GM12872 (cell line): ENCODE data around the gene PMM2.

Experiments
- TF ChIP-seq, protein P1 (sequence below): IDR thresholded peaks from 3 replicates; pipeline ENCODE4 v1.5.1; 2011; ENCODE audit warnings: low read depth, mild to moderate bottlenecking, low read length, moderate library complexity; ENCODE audit not compliant: insufficient read depth

PMM2 gene

GRCh38 chr16:8882725-8883377 lies 85.2 kb downstream of the PMM2 start:
- TF ChIP-seq, protein P1, sequence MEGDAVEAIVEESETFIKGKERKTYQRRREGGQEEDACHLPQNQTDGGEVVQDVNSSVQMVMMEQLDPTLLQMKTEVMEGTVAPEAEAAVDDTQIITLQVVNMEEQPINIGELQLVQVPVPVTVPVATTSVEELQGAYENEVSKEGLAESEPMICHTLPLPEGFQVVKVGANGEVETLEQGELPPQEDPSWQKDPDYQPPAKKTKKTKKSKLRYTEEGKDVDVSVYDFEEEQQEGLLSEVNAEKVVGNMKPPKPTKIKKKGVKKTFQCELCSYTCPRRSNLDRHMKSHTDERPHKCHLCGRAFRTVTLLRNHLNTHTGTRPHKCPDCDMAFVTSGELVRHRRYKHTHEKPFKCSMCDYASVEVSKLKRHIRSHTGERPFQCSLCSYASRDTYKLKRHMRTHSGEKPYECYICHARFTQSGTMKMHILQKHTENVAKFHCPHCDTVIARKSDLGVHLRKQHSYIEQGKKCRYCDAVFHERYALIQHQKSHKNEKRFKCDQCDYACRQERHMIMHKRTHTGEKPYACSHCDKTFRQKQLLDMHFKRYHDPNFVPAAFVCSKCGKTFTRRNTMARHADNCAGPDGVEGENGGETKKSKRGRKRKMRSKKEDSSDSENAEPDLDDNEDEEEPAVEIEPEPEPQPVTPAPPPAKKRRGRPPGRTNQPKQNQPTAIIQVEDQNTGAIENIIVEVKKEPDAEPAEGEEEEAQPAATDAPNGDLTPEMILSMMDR: no peak

- TF ChIP-seq, protein P1: 0 out of 3 replicates have a peak, but pooled peaks have one; percentile 1
Observed at GRCh38 chr16:8885674-8886592, 88.3 kb downstream of the PMM2 start.

DNA sequence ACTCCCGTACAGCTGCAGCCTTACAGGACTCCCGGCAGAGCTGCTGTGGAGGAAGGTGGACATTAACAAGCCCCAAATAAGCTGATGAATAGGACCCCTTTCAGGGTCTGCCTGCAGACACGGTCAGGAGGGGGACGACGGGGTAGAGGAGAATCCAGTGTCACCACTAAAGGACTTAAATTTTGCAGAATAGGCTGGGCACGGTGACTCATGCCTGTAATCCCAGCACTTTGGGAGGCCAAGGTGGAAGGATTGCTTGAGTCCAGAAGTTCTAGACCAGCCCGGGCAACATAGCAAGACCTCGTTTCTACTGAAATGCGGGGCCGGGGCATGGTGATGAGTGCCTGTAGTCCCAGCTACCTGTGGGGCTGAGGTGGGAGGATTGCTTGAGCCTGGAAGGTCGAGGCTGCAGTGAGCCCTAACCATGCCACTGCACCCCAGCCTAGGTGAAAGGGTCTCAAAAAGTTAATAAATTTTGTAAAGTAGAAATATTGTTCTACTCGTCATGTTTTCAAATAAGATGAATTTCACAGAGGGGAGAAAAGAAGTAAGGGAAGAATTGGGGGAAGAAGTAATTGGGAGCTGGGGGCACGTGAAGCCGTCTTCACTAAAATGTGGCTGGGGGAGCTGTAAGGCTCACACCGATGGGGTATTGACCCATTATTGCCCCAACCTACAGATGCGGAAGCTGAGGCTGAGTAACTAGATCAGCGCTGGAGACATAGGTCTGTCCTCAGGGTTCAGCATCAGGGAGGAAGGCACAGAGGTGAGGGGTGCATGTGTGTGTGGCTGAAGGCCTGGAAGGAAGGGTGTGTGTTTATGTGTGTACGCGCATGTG lies 89.2 kb downstream of the PMM2 start:
- TF ChIP-seq, protein P1: no peak

DNA sequence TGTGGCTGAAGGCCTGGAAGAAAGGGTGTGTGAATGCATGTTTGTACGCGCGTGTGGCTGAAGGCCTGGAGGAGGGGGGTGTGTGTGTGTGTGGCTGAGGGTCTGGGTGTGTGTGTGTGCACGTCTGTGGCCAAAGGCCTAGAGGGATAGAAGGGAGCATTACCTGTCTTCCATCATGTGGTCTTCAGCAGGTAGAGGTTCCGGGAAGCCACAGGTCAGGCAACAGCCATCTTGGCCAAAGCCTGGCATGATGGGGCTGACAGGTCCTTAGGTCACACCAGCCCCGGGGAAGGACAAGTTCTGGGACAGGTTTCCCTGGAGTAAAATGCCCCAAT lies 89.8 kb downstream of the PMM2 start:
- TF ChIP-seq, protein P1: no peak

DNA sequence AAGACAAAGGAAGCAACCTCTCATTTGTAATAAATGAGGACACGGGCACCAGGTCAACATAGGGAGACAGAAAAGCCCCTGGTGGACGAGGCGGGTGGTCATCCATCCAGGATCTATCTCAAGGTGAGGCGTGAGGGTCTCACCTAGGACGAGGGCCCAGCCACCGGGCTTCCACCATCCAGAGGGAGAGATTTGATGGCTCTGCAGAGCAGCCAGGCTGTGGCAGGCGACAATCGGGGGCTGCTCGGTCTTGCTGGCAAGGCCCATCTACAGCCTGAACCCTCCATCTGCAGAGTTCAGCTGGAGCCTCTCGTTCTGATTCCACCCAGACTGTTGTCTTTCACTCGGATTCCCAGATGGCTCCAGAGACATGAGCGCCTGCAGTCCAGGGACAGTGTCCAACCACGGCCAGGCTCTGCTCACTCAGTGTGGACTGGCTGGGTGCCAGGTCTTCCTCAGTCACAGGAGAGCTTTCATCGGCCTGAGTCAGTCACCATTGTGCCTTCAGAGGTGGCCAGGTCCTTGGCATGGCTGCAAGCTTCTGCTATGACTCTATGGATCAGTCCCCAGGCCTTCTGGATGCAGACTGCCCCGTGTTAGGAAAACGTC lies 90.4 kb downstream of the PMM2 start:
- TF ChIP-seq, protein P1: no peak

DNA sequence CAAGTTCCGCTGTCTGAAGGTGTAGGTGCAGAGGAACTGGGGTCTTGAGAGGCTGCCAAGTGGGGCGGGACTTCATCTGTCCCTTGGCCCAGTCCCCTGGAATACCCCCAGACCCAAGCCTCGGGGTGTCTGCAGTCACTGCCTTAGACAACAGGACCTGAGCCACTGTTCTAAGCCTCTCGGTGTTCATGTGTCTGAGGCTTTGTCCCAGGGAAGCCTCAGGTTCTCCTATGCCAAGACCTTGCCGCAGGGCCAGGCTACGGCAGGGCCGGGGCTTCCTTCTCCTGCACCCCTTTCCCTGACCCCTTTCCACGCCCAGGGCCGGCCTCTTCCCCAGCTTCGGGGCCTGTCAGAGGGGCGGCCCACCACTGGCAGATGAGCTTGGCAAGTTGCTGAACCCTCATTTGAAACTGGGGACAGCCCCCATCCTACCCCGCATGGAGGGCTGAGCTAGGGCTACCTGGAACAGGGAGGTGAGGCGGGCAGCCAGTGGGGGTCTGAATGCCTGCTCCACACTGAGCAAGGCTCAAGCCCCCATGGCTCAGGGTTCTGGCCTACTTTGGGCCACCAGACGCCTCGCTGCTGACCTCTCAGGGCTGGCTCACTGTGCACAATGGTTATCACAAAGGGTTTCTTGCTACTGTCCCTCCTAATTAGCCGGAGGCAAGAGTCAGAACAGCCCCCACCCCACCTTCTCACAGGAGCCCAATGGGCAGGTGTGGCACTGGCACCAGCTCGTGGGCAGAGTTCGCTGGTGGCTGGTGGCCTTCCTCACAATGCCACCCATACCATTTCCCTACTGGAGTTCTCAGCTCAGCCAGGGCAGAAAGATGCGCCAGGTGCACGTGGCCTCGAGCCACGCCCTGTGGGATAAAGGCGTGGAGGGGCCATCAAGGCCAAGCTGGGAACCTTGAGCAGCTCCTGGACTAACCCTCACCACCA lies 91.6 kb downstream of the PMM2 start:
- TF ChIP-seq, protein P1: no peak
